HG02981 (cell line): Measurements from ENCODE around the gene TMEM168.

Experiments used
- ATAC-seq: cut with Tn5 transposase; IDR thresholded peaks from one replicate; pipeline ENCODE4 v1.9.1; 2021; ENCODE audit warnings: mild to moderate bottlenecking, moderate library complexity; ENCODE audit not compliant: unreplicated experiment

Gene TMEM168

DNA sequence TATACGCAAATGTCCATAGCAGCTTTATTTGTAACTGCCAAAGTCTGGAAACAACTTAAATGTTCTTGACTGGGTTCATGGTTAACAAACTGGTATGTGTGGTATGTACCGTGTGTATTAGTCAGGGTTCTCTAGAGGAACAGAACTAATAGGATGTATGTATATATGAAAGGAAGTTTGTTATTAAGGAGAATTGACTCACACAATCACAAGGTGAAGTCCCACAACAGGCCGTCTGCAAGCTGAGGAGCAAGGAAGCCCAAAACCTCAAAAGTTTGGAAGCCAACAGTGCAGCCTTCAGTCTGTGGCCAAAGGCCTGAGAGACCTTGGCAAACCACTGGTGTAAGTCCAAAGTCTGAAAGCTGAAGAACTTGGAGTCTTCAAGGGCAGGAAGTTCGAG is 66.8 kb downstream of the TMEM168 start:
- ATAC-seq, result no peak

DNA sequence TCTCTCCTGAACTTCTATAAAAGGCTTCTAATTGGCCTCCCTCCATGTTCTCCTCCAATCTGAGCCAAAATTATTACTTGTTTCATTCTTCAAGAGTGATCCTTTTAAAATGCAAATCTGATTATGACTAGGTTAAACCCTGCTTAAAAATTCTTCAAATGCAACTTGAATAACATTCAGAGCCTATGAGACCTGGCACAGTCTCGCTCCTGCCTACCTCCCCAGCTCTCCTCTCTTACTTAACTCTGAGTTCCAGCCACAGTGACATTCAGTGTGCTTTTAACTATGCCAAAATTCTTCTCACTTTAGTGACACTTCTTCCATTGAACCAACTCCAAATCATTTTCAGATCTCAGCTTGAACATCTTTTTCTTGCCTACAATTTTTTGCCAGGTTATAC is 68.8 kb downstream of the TMEM168 start:
- no peak for ATAC-seq

DNA sequence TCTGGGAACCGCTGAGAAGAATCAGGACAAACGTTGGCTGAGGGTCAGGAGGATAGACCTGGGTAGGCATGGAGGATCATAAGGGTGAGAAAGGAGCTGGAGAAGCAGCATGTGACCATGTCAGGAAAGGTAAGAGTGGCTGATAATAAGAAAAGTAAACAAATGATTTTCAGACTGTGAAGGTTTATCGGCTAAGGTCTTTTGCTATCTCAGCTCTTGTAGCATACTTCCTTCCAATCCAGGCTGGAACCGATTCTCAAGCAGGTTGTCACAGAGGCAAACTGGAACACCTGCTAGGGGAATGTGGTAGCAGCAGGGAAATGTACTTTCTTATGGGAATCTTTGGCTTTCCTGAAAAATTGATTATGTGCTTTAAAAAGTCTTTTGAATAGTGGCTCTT is 74.7 kb downstream of the TMEM168 start:
- no peak for ATAC-seq

DNA sequence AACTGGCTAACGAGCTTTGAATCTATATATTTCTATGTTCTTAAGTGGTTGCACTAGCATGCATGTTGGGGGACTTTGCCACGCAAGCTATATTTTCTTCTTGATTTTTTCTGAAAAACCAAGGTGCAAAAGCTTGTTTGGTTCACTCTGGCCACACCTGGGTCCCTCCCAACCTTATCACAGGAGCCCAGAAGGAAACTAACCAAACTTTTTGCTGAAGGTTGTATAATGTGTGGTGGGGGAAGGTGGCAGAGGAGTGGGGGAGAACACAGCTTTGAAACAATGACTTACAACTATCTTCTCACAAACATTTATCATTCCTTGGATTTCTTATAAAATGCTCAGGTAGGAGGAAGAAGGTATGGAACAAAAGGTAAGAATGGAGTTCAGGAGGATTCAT is 75.3 kb downstream of the TMEM168 start:
- ATAC-seq, result no peak
